Fibroblast of pulmonary artery (primary cell): ENCODE results near the gene WDFY3.
A peak's percentile ranks its signal among the peaks of the same experiment; 100 is the strongest.

Experiments used
- DNase-seq: peaks from one replicate; pipeline ENCODE4 v3.0.0-alpha.2; 2010; ENCODE audit warnings: low read depth
- H3K4me3 ChIP-seq: replicated peaks from 2 replicates; pipeline ENCODE4 v1.5.1; 2011; ENCODE audit warnings: low read depth, mild to moderate bottlenecking, control low read depth, low read length, moderate library complexity
- CTCF ChIP-seq: IDR thresholded peaks from 2 replicates; pipeline ENCODE4 v1.5.1; 2011; ENCODE audit warnings: mild to moderate bottlenecking, control low read depth, low read length, inconsistent platforms; ENCODE audit errors: missing control alignments

The WDFY3 gene

DNA sequence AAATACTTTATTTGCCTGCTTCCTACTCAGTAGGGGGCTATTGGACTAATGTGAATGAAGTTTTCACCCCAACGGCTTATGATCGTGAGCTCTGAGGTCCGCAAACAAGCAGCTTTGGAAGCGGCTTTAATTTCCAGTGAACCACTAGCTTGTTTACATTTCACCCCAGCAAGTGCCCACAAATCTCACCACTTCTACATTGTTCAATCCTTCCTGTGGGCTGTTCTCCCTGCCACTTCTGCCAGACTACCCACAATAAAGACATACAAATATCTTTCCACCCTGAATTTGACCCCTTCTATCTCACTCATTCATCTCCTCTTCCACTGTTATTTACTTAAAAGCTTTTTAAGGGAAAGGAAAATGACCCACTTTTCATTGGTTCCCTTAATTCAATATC lies 285.5 kb downstream of the WDFY3 start:
- no peak for TF ChIP-seq CTCF
- no peak for DNase-seq
- no peak overlapping the region for H3K4me3 ChIP-seq

DNA sequence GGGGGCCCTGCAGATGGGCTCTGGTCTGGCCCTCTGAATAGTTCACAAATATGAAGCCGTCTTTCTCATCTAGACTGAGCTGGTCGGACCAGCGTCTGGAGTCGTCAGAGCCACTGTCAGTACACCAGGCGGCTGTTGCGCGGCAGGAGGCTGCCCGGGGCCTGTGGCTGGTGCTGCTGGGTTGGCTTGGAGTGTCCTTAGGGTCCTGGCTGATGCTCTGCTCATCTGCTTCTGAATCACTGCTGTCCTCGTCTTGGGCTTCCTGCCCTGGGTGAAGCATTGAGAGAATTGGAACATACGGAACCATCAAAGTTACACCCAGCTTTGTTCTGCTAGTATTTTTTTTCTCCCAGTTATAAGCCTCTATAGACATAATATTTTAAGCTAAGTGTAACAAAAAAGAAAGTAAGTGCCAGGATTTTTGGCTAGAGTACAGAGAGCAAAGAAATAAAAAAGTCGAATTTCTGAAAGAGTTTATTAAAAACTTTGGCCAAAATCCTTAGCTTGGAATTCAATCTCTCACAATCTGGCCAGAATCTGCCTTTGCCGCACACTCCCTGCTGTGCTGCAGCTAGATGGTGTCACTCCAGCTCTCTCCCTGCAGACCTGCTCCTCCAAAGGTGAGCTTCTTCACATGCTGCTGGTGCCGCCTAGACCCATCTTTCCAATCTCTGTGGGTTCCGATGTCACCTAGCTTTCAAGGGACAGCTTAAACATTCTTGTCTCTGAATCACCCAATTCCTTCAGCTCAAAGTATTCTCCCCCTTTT lies 287.3 kb downstream of the WDFY3 start:
- H3K4me3 ChIP-seq, result no peak overlapping the region
- TF ChIP-seq CTCF, result no peak
- no peak for DNase-seq

DNA sequence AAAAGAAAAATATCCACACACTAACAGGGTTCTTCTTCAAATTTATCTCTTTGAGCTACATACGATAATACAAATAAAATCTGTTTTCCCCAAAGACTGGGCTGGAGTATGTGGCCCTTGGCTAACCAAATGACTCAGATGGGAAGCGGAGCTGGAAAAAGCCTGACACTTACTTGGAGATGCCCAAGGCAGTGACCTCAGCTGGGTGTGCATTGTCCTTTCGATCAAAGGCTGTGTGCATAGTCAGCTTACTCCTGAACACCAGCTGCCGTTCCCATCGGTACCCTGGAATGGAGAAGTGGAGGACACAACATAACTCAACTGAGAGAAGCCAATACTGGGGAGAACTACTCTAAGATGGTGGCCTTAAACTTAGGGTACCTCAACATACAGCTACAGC lies 288.5 kb downstream of the WDFY3 start:
- no peak for TF ChIP-seq CTCF
- DNase-seq, result no peak
- H3K4me3 ChIP-seq, result no peak overlapping the region

DNA sequence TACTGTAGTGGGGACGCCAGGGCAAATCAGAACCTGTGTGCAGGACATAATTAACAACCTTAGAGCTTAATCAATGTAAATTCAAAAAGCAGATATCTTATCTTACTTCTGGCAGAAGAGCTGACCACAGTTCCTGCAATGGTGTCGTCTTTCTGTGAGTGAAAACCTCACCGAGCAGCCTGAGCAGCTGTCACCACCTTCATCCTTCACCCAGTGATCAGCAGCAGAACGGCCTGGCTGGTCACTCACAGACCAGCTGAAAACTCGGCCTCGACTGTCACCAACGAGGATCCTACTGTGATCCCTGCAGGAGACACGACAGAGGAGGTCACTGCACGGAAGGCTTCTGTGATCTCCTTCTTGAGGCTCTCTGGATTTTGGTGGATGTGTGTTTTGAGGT lies 289.4 kb downstream of the WDFY3 start:
- TF ChIP-seq CTCF, result no peak
- DNase-seq, result no peak
- H3K4me3 ChIP-seq, result no peak overlapping the region

DNA sequence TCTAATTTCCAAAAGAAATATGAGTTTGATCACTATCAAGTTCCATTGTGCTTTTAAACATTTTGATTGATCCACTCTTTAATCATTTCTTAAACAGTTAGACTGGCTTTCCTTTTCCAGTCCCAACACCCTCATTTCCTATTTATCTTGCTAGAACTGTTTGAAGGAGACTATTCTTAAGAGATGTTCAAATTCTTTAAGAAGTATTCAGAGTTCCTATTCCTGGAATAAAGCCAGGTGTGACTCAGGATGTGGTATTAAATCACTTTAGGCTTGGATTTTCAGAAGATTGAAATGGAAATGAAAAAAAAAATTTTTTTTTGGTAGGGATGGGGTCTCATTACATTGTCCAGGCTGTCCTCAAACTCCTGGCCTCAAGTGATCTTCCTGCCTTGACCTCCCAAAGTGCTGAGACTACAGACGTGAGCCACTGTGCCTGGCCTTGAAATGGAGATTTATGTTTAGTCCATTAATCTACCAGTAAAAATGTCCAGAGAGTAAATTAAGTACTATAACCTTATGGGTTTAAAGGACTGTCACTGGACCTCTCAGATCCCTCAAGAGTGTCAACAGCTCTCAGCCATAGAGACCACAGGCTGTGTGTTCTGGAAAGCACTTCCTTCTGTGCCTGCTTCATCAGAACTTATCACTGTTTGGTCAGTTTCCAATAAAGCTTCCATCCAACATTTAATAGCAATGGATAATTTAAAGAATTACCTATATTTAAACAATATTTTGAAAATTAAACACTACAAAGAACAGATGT lies 292.8 kb downstream of the WDFY3 start:
- TF ChIP-seq CTCF, result no peak

GRCh38 chr4:84672177-84672576 lies 294.3 kb downstream of the WDFY3 start:
- TF ChIP-seq CTCF, result no peak
- DNase-seq, result no peak
- no peak overlapping the region for H3K4me3 ChIP-seq

More for the DNA sequence above, 292.8 kb downstream of the WDFY3 start:
- DNase-seq, result peak; percentile 90
- H3K4me3 ChIP-seq, result no peak overlapping the region

- no peak overlapping the region for H3K4me3 ChIP-seq
- DNase-seq, result no peak
- TF ChIP-seq CTCF, result no peak
Observed at GRCh38 chr4:84669201-84669600, 297.3 kb downstream of the WDFY3 start.
